Activated CD8-positive, alpha-beta memory T cell treated with anti-CD3 and anti-CD28 coated beads for 4 hours (primary cell): ENCODE results near the gene ARHGAP31.
"Not testable (repeated sequence)": the region's sequence is repeated elsewhere in the genome, so short reads cannot be mapped to it uniquely, and the experiment has no call there.

Experiments
- DNase-seq, 2 donors: peaks; one replicate each; pipeline ENCODE4 v3.0.0-alpha.2; 2020; ENCODE audit warnings: low read depth in 2 of 2

ARHGAP31 gene

GRCh38 chr3:119352034-119352609, 57.9 kb downstream of the ARHGAP31 start:
- DNase-seq, result peak; percentile 35 to 47

GRCh38 chr3:119352863-119353527, 58.8 kb downstream of the ARHGAP31 start:
- DNase-seq, result no peak

- DNase-seq, result not testable (repeated sequence)
Measured at GRCh38 chr3:119355608-119356007, 61.4 kb downstream of the ARHGAP31 start.

- DNase-seq, result no peak
Measured at GRCh38 chr3:119356646-119357045, 62.5 kb downstream of the ARHGAP31 start.

- DNase-seq, result no peak
Measured at GRCh38 chr3:119357190-119357589, 63.0 kb downstream of the ARHGAP31 start.

- no peak for DNase-seq
Measured at GRCh38 chr3:119359476-119360326, 65.5 kb downstream of the ARHGAP31 start.

GRCh38 chr3:119360736-119361462, 66.7 kb downstream of the ARHGAP31 start:
- DNase-seq, result no peak

- no peak for DNase-seq
Measured at GRCh38 chr3:119362010-119362409, 67.8 kb downstream of the ARHGAP31 start.

GRCh38 chr3:119362940-119363725, 69.0 kb downstream of the ARHGAP31 start:
- no peak for DNase-seq

- DNase-seq, result no peak
Measured at GRCh38 chr3:119364401-119364800, 70.2 kb downstream of the ARHGAP31 start.

GRCh38 chr3:119365418-119365817, 71.2 kb downstream of the ARHGAP31 start:
- DNase-seq, result no peak

- DNase-seq, result no peak
Measured at GRCh38 chr3:119367000-119367399, 72.8 kb downstream of the ARHGAP31 start.

GRCh38 chr3:119368298-119368697, 74.1 kb downstream of the ARHGAP31 start:
- DNase-seq, result no peak

GRCh38 chr3:119371786-119372185, 77.6 kb downstream of the ARHGAP31 start:
- not testable (repeated sequence) for DNase-seq

GRCh38 chr3:119375106-119375505, 80.9 kb downstream of the ARHGAP31 start:
- no peak for DNase-seq

GRCh38 chr3:119375510-119375909, 81.3 kb downstream of the ARHGAP31 start:
- no peak for DNase-seq

- DNase-seq, result no peak
Measured at GRCh38 chr3:119376758-119377157, 82.6 kb downstream of the ARHGAP31 start.

- DNase-seq, result no peak
Measured at GRCh38 chr3:119378259-119378803, 84.1 kb downstream of the ARHGAP31 start.

GRCh38 chr3:119380697-119381096, 86.5 kb downstream of the ARHGAP31 start:
- DNase-seq, result no peak

GRCh38 chr3:119382134-119382533, 88.0 kb downstream of the ARHGAP31 start:
- no peak for DNase-seq

- DNase-seq, result no peak
Measured at GRCh38 chr3:119388577-119388976, 94.4 kb downstream of the ARHGAP31 start.
